HG03066 (cell line): ENCODE measurements around the gene LRRC73.
"Not testable (repeated sequence)": the region's sequence is repeated elsewhere in the genome, so short reads cannot be mapped to it uniquely, and the experiment has no call there.

Experiments
- ATAC-seq: cut with Tn5 transposase; IDR thresholded peaks from one replicate; pipeline ENCODE4 v1.9.1; 2021; ENCODE audit warnings: low read depth; ENCODE audit not compliant: unreplicated experiment

The LRRC73 gene

DNA sequence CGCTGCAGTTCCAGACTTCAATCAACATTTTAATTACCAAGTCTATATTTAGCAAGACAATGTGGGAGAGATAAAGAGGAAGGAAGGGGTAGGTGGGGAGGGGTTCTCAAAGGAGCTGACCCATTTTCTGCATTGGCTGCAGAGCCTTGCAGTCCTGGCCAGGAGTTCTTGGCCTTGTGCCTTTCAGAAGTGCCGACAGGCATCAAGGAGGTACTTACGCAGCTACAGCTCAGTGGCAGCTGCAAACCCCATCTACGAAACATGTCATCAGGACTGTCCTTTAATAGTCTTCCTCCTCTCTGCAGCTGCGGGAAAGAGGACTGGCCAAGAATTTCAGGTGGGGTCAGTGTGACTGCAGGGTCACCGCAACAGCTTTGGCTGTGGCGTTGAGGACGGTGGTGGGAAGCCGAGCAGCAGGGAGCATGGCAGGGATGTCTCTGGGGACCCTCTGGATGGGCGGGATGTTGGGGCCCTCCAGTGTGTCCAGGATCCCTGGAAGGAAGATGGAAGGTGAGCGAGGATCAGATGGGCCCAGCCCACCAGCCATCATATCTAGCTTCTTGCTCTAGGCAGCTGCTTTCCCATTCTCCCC, 1.8 kb upstream of the LRRC73 start:
- no peak for ATAC-seq

DNA sequence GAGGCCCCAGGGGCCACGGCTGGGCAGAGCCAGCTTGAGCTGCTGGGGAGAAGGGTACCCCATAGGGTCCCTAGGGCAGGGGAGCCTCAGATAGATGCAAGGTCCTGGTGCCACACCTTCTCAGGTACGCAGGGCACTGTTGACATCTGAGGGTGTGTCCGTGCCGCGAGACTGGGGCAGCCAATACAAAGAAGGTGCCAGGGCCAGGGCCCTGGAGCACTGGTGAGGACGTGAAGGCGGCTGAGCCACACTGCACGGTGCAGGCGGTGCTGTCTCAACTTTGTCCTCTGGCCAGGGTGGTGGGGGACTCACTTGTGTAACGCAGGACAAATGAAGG, 649 bp upstream of the LRRC73 start:
- ATAC-seq, result no peak

DNA sequence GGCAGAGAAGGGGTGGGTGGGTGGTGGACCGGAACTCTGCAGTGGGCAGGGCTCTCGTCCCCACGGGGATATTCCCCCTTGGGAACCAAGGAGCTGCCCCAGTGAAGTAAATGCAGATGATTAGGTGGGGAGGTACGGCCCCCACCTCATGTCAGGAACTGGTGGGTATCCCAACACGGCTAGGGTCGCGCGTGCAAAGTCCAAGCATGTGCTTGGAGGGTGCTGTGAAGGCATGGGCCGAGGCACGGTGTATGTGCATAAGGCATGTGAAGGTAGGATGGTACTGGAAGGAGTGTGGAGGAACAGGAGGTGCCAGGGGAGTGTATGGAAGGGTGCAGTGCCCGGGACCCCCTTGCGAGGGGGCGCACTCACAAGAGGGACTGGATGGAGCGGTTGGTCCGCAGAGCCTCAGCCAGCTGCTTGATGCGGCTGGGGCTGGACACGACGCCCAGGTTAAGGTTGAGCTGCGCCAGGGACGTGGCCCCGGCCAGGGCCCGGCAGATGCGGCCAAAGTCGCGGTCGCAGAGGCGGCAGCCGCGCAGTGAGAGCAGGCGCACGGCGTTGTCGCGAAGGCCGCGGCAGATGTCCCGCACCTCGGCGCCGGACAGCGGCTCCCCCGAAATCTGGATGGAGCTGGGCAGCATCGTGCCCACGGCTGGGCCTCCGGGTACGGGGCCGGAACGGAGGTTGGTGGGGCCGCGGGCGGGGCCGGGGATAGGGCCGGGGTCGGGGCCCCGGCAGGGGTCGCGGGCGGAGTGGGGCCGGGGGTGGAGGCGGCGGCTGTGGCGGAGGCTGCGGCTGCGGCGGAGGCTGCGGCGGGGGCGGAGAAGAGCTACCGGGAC, 783 bp downstream of the LRRC73 start:
- no peak for ATAC-seq

DNA sequence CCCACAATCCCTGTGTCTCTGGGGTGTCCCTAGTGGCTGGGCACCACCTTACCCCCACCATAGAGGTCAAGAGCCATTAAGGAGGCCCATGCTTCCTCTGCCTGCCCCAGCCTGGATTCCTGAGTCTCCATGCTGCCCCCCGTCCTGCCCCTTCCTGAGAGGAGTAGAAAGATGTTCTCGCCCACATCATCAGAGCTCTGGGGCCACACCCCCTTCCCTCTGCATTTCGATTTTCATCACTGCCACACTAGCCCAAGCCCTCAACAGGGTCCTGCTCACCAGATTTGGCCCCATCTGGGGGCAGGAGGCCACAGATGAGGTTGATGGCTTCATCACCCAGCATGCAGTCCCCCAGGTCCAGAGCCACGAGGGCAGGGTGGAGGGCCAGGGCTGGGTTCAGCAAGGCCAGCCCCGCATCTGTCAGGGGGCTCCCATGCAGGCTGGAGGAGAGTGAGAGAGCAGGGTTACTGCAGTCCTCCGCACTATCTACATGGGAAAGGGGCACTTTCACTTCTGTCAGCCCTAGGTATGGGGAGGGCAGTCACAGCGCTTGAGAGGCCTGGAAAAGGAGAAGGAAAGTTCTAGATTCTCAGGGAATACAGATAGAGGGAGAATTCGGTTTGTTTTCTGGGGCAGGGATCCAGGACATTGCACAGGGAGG, 1.5 kb downstream of the LRRC73 start:
- no peak for ATAC-seq

DNA sequence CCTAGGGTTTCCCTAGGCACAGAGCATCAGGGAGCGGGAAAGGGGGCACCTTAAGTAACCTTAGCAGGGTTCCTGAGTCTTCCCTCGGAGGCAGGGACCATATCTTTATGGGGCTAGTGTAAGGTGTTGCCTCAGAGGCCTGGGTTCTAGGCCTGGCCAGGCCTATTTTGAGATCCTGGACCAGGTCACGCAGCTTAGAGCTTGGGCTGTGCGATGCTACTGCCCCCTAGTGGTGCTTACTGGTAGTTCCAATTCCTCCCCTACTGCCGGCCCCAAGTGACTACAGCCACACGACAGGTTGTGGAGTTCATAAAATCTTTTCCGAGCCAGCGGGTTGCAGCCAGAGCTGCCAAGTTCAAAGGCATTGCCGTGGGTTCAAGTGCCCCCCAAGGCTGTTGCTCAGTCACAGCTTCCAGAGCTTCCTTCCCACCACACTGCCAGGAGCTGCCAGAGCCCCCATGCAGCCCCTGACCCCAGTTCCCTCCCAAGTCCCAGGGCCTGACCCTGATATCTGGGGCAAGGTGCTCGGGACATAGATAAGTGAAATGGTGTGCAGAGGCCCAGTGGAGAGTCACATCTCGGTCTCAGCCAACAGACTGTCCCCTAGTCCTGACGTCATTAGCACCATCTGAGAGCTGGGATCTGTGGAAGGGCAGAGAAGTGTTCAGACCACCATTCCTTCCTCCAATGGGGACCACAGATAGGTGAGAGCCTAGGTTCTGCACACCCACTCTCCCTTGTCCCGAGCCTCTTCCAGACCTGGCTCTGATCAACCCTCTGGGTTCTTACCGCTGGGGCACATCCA, 3.3 kb downstream of the LRRC73 start:
- peak; percentile 48 for ATAC-seq

DNA sequence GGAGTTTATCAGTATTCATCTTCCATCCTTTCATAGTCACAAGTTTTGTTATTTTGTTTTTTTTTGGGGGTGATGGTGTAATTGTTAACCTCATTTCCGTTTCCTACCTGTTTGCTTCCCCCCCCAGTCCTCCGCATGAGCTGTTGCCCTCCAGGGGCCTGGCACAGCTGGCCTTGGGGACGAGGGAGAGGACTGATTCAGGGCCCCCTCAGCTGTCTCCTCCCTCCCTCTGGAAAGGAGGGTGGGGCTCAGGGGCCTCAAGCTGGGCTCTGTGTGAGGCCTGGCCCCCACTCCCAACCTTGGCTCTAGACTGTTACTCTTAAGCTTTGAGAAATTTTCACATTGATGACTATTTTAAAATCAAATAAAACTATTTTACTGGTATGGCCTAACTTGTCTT, 4.0 kb downstream of the LRRC73 start:
- no peak for ATAC-seq

DNA sequence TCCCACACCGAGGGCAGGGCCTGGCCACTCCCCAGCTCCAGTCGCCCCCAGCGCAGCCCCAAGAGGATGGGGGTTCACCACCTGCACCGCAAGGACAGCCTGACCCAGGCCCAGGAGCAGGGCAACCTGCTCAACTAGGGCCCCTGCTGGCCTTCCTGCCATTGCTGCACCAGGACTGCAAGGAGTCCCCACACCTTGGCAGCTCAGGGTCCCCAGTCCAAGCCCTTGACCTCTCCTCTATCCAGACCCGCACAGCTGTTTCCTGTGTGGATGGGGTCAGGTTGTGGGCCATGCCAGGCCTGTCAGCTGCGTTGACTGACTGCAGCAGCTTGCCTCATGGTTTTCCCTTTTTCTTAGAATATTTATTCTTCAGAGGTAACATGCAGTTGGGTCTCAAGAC, 4.4 kb downstream of the LRRC73 start:
- ATAC-seq, result no peak

DNA sequence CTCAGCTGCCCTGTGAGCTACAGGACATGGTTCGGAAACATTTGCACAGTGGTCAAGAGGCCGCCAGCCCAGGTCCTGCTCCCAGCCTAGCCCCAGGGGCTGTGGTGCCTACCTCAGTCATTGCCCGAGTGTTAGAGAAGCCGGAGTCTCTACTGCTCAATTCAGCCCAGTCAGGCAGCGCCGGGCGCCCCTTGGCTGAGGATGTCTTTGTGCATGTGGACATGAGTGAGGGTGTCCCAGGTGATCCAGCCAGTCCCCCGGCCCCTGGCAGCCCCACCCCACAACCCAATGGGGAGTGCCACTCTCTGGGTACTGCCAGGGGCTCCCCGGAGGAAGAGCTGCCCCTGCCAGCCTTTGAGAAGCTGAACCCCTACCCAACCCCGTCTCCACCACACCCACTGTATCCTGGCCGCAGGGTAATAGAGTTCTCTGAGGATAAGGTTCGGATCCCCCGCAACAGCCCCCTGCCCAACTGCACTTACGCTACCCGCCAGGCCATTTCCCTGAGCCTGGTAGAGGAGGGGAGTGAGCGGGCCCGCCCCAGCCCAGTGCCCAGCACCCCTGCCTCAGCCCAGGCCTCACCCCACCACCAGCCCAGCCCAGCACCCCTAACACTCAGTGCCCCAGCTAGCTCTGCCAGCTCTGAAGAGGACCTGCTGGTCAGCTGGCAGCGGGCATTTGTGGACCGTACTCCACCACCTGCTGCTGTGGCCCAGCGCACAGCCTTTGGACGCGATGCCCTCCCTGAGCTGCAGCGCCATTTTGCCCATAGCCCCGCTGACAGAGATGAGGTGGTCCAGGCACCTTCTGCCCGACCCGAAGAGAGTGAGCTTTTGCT, 5.2 kb downstream of the LRRC73 start:
- no peak for ATAC-seq

DNA sequence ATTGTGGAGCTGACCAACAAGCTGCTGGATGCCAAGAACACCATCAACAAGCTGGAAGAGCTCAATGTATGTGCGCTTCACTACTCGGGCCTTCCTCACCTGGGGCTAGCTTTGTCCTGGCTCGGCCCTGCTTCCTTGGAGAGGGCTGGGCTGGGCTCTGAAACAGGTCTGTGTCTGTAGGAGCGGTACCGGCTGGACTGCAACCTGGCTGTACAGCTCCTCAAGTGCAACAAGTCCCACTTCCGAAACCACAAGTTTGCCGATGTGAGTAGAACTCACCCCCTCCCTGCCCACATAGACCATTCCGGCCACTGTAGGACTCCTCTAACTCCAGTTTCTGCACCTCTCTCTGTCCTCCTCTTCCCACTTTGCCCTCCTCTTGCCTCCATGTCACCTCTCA, 6.7 kb downstream of the LRRC73 start:
- ATAC-seq, result no peak

DNA sequence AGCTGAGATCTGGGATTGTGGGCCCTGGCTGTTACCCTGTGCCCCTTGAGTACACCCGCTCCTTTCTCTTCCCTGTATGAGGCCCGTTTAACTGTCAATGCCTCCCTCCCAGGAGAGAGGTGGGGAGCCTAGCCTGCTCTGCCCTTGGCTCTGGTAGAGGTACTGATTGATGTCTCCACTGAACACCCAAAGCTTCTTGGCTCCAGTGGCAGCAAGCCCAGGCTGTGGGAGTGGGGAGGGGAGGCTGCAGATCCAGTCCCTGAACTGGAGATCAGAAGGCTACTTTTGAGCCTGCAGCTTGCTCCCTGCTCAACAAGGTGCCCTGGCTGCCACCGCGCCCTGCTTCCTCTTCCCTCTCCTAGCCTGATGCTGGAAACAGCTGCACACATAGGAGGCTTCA, 7.5 kb downstream of the LRRC73 start:
- ATAC-seq, result no peak

DNA sequence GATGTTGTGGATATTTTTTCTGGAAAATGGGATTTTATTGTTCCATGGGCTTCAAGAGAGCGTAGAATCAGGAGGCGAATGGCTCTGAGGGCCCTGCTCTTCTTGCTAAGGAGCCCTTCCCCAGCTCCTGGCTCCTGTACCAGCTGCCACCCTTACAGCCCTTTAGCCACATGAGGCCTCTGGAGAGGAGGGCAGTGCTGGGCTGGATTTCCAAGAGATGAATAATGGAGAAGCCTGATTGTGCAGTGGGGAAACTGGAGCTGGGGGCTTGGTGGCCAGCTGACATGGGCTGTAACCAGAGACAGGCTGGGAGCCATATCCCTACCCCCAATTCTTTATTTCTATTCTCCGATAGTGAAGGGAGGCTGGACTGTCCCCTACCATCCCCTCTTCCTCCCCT, 9.2 kb downstream of the LRRC73 start:
- no peak for ATAC-seq

DNA sequence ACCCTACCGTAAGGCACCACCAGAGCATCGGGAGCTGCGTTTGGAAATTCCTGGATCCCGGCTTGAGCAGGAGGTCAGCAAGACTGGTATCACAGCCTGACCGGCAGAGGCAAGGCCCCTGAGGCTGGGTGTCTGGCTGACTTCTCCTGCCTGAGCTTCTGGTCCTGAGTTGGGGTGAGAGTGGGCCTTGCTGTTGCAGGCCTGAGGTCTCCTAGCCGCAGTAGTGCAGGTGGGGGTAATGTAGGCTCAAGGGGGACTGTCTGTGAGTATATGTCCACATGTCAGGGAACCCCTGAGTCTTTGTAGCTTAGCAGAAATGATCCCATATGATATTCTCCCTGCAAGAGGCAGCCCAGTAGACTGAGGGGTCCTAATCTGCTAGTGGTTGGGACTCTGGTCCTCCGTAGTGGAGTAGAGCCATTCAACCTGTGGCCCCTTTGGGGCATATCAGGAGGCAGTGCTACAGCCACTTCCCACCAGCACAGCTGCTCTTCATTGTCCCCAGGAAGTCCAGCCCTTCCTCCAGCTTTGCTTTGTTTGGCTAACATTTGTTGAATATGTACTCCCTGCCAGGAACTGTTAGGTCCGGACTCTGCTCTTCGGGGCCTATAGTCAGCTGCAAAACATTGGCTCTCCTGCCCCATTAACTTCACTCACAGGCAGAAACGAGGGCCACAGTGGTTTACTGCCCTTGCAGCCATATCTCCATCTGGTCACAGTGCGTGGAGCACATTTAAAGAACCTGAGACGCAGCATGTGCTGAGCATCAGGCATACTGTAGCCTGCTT, 10.9 kb downstream of the LRRC73 start:
- ATAC-seq, result no peak

DNA sequence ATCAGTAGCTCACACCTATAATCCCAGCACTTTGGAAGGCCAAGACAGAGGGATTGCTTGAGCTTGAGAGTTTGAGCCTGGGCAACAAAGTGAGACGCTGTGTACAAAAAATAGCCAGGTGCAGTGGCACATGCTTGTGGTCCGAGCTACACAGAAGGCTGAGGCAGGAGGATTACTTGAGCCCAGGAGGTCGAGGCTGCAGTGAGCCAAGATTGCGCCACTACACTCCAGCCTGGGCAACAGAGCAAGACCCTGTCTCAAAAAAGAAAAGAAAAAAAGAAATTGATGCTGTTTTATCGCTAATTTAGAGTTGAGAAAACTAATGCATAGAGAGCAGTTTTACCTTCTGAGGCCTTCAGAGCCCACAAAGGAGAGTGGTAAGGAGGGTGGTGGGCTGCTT, 11.9 kb downstream of the LRRC73 start:
- not testable (repeated sequence) for ATAC-seq

DNA sequence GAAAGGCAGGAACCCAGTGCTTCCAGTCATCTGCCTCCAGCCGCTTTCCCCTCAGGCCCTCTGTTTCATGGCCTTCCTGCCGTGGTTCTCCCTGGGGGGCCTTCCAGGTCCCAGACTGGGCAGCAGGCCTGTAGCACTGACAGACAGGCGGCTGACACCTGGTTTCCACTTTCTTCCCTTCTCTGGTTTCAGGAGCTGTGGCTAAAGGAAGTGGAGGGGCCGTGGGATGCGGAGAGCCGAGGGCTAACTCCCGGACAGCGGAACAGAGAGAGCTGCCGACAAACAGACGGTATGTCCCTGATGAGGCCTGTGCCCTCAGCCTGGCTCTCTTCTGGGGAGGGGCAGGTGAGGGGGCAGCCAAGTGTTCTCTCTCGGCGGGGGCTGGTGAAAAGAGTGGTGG, 12.5 kb downstream of the LRRC73 start:
- ATAC-seq, result no peak

DNA sequence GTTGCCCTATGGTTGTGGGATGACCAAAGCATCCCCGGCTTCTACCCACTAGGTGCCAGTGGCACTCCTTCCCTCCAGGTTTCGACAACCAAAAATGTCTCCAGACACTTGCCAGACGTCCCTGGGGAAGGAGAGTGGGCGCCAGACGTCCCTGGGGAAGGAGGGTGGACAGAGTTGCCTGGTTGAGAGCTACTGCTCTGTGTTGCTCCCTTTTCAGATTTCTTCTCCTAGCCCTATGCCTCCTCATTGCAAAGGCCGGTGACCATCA, 13.1 kb downstream of the LRRC73 start:
- ATAC-seq, result no peak

DNA sequence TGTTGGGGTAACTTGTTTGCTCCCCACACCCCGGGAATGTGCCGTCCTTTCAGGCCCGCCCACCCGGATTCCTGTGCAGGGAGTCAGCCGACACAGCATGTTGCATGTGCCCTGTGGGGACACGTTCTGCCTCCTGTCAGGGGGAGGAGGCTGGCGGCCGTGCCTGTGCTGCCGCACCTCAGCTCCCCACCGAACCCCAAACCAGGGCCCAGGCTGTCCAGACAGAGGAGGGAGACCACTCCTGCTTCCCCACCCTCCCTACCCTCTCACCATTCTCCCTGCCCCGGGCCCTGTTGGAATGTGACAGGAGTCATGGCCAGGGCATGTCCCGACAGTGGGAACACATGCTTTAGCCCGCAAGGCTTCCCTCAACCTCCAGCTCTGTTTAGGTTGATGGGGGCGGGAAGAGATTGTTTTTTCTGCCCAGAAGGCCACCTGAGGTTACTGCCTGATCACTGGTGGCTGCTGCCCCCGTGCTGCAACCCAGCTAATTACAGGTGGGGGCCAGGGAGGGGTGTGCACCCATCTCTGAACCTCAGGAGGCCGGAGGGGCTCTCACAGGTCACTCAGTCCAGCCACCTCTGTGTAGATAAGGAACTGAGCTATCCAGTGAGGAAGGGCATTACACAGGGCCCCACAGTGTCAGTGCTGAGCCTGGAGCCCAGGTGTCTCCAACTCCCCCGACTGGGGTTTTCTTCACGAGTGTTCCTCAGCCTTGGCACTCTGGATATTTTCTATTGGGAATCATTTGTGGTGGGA, 13.6 kb downstream of the LRRC73 start:
- ATAC-seq, result no peak

DNA sequence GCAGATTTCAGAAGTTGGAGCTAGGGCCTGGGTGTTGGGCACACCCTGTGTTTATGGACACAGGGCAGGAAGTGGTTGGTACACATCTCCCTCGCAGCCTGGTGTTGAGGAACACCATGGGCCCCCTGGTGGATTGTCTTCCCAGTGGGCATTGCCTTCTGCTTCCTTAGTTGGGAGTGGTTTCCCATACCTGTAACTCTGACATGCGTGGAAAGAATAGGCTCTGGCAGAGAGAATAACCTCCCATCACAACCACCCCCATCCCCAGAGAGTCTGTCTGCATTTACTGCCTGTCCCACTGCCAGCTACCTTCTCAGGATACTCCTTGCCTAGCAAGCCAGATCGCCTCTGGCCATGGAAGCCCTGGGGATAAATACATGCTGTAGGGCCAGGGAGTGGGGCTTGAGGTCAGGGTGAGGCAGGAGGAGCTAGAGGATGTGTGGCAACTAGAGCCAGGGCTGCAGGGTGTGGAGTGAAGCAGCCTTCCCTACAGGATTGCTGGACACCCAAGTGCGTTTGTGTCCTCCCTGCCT, 14.7 kb downstream of the LRRC73 start:
- ATAC-seq, result no peak

DNA sequence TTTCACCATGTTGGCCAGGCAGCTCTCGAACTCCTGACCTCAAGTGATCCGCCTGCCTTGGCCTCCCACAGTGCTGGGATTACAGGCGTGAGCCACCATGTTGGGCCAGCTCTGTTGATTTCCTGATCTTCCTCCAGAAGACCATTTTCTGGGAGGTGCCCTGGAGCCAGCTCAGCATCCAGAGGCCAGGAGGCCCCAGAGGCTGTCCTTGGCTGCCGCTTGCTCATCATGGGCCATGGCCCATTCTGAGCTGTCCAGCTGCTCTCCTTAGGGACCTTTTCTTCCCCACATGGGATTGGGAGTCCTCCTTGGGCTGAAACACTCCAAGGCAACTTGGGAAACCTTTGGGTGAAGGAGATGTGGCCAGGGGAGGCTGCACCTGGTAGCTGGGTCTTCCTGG, 15.4 kb downstream of the LRRC73 start:
- ATAC-seq, result no peak

DNA sequence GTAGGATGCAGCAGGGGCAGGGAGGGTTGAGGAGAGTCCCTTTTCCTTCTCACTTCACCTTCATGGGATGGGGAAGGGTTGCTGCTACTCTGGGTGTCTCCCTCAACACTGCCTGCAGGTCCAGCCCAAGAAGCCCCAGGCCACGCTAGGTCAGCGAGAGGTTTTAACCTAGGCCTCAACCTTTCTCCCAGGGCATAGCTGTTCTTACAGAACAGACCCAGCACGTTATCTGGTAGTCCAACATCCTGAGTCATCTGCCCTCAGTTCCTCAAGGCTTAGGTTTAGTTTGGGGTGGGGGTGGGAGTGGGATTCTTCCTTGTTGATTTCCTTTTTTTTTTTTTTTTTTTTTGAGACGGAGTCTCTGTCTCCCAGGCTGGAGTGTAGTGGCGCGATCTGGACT, 15.8 kb downstream of the LRRC73 start:
- ATAC-seq, result no peak
